Liver (tissue), 9 donors: ENCODE measurements around the gene F9. TPM values are rescaled to one million over a fixed set of nuclear protein-coding genes. Genes with fewer than 3 reads are reported as not detected.
A peak's percentile ranks its signal among the peaks of the same experiment; 100 is the strongest.

Experiments
- DNase-seq: peaks from one replicate; pipeline ENCODE4 v3.0.0-alpha.2; 2017; ENCODE audit warnings: low spot score
- H3K27ac ChIP-seq, 2 donors: one replicate each; pipeline ENCODE4 v1.7.0; 2013; ENCODE audit warnings: inconsistent platforms in 2 of 2, low read length in 2 of 2, control low read depth in 1 of 2, low read depth in 1 of 2, mild to moderate bottlenecking in 1 of 2
- H3K27me3 ChIP-seq, 4 donors: one replicate each; pipeline versions ENCODE4 v1.6.1 to v1.7.0; 2013; ENCODE audit warnings: low read length in 3 of 4, inconsistent platforms in 1 of 4, mild to moderate bottlenecking in 1 of 4, moderate library complexity in 1 of 4; ENCODE audit not compliant: control insufficient read depth in 4 of 4, insufficient read depth in 4 of 4
- H3K36me3 ChIP-seq, 4 donors: one replicate each; pipeline versions ENCODE4 v1.6.1 to v1.7.0; 2013; ENCODE audit warnings: low read length in 3 of 4, mild to moderate bottlenecking in 3 of 4, low read depth in 1 of 4, moderate library complexity in 1 of 4; ENCODE audit not compliant: control insufficient read depth in 4 of 4, insufficient read depth in 3 of 4
- H3K4me1 ChIP-seq, 4 donors: one replicate each; pipeline versions ENCODE4 v1.6.1 to v1.7.0; 2013; ENCODE audit warnings: low read length in 3 of 4, mild to moderate bottlenecking in 3 of 4, moderate library complexity in 1 of 4; ENCODE audit not compliant: control insufficient read depth in 4 of 4, insufficient read depth in 4 of 4
- H3K4me3 ChIP-seq, 3 donors: one replicate each; pipeline versions ENCODE4 v1.6.1 to v1.7.0; 2013; ENCODE audit warnings: low read length in 3 of 3, control low read depth in 1 of 3, low read depth in 1 of 3, mild to moderate bottlenecking in 1 of 3
- H3K9ac ChIP-seq, 2 donors: one replicate each; pipeline ENCODE4 v1.7.0; 2013; ENCODE audit warnings: low read length in 2 of 2, mild to moderate bottlenecking in 2 of 2, moderate library complexity in 2 of 2, control low read depth in 1 of 2, low read depth in 1 of 2
- H3K9me3 ChIP-seq, 4 donors: one replicate each; pipeline versions ENCODE4 v1.6.1 to v1.7.0; 2013; ENCODE audit warnings: low read length in 3 of 4; ENCODE audit not compliant: control insufficient read depth in 4 of 4
- ATF3 ChIP-seq: IDR thresholded peaks from 2 replicates; pipeline ENCODE4 v1.6.1; 2016; ENCODE audit warnings: antibody characterized with exemption
- EGR1 ChIP-seq, 2 donors: IDR thresholded peaks; 2 replicates each; pipeline ENCODE4 v1.6.1; 2016 to 2018; ENCODE audit warnings: antibody characterized with exemption in 2 of 2, low read depth in 2 of 2
- FOXA2 ChIP-seq: IDR thresholded peaks from 2 replicates; pipeline ENCODE4 v1.6.1; 2016; ENCODE audit warnings: antibody characterized with exemption
- GABPA ChIP-seq, 2 donors: IDR thresholded peaks in 1 of 2; conservative IDR thresholded peaks in 1 of 2; 2 replicates each; pipeline ENCODE4 v1.6.1; 2016; ENCODE audit warnings: antibody characterized with exemption in 2 of 2, mild to moderate bottlenecking in 1 of 2, moderate library complexity in 1 of 2
- HNF4A ChIP-seq, 2 donors: conservative IDR thresholded peaks; 2 replicates each; pipeline ENCODE4 v1.6.1; 2016; ENCODE audit warnings: antibody characterized with exemption in 2 of 2, mild to moderate bottlenecking in 2 of 2
- HNF4G ChIP-seq: IDR thresholded peaks from 2 replicates; pipeline ENCODE4 v1.6.1; 2016; ENCODE audit warnings: antibody characterized with exemption
- JUND ChIP-seq, 2 donors: IDR thresholded peaks; 2 replicates each; pipeline ENCODE4 v1.6.1; 2016; ENCODE audit warnings: antibody characterized with exemption in 2 of 2
- MAX ChIP-seq: IDR thresholded peaks from 2 replicates; pipeline ENCODE4 v1.6.1; 2016; ENCODE audit warnings: antibody characterized with exemption
- NR2F2 ChIP-seq: IDR thresholded peaks from 2 replicates; pipeline ENCODE4 v1.6.1; 2016; ENCODE audit warnings: antibody characterized with exemption
- RAD21 ChIP-seq, 2 donors: IDR thresholded peaks; 2 replicates each; pipeline ENCODE4 v1.6.1; 2016; ENCODE audit warnings: antibody characterized with exemption in 2 of 2, mild to moderate bottlenecking in 2 of 2
- REST ChIP-seq: IDR thresholded peaks from 2 replicates; pipeline ENCODE4 v1.6.1; 2016; ENCODE audit warnings: antibody characterized with exemption, mild to moderate bottlenecking
- RXRA ChIP-seq, 2 donors: IDR thresholded peaks; 2 replicates each; pipeline ENCODE4 v1.6.1; 2017 to 2018; ENCODE audit warnings: antibody characterized with exemption in 2 of 2, mild to moderate bottlenecking in 1 of 2
- SP1 ChIP-seq: IDR thresholded peaks from 2 replicates; pipeline ENCODE4 v1.6.1; 2018; ENCODE audit warnings: antibody characterized with exemption, mild to moderate bottlenecking
- TAF1 ChIP-seq: conservative IDR thresholded peaks from 2 replicates; pipeline ENCODE4 v1.6.1; 2016; ENCODE audit warnings: antibody characterized with exemption, mild to moderate bottlenecking
- YY1 ChIP-seq: IDR thresholded peaks from 2 replicates; pipeline ENCODE4 v1.6.1; 2016; ENCODE audit warnings: antibody characterized with exemption, mild to moderate bottlenecking
- ZBTB33 ChIP-seq: IDR thresholded peaks from 2 replicates; pipeline ENCODE4 v1.6.1; 2016; ENCODE audit warnings: antibody characterized with exemption
- WGBS: extraction: QIAGEN DNeasy Blood & Tissue Kit; methylation state at CpG from one replicate; pipeline ENCODE4 v1.1.7; 2013; 5-methylcytosine and 5-hydroxymethylcytosine counted together
- polyA plus RNA-seq, 2 donors: library from polyadenylated mRNA; stranded (reverse) in 1 of 2; unstranded in 1 of 2; fragments of 200-250 nt in 1 of 2; fragments of >200 nt in 1 of 2; fragmentation: Nextera tagmentation in 1 of 2; extraction: Ambion mirVana in 1 of 2; gene quantifications; one replicate each; pipeline versions ENCODE4 v1.2.1 to v1.2.3, GENCODE V29; 2013 to 2015
- total RNA-seq, 2 donors: library from RNA; depleted of rRNA; stranded (reverse); fragments of >200 nt; gene quantifications; one replicate each; pipeline ENCODE4 v1.2.3, GENCODE V29; 2014
- donor health status: healthy.
- donor health status: healthy.
- donor health status: healthy.
- donor health status: healthy.
- donor health status: healthy.

F9 gene
- total and polyA plus RNA-seq, 4 donors: 98.4 to 584 (median 228) TPM

GRCh38 chrX:139544591-139544990, 14.1 kb downstream of the F9 start:
- Histone ChIP-seq H3K27ac (peak overlapping the region; percentile 44 to 55), H3K9me3 (no peaks in the 10 kb centered on the region), H3K9ac (no peak overlapping the region), H3K4me3 (no peak overlapping the region), H3K36me3 (peaks cover 0 to 3% (median 1%) of the 10 kb centered on the region in 4 donors), H3K4me1 (peaks cover 3 to 37% (median 29%) of the 10 kb centered on the region in 4 donors), H3K27me3 (no peaks in the 10 kb centered on the region)
- no peak for TF ChIP-seq TAF1
- no peak for TF ChIP-seq FOXA2
- no peak for TF ChIP-seq RAD21 (IDR thresholded peaks at IDR 0.05)
- TF ChIP-seq JUND (IDR thresholded peaks at IDR 0.05): no peak
- no peak for TF ChIP-seq RXRA (IDR thresholded peaks at IDR 0.05)
- no peak for TF ChIP-seq SP1
- 43% methylated on average over 3 of the region's 3 CpGs for WGBS
- DNase-seq: no peak

- Histone ChIP-seq H3K36me3 (peaks cover 1 to 26% (median 18%) of the 10 kb centered on the region in 4 donors), H3K9me3 (no peaks in the 10 kb centered on the region), H3K9ac (no peak overlapping the region), H3K4me1 (no peaks in the 10 kb centered on the region), H3K27ac (no peak overlapping the region), H3K27me3 (no peaks in the 10 kb centered on the region), H3K4me3 (no peak overlapping the region)
- DNase-seq: no peak
- TF ChIP-seq HNF4G (no peak), NR2F2 (no peak), TAF1 (no peak), HNF4A (conservative IDR thresholded peaks at IDR 0.05) (no peak), ATF3 (no peak), JUND (IDR thresholded peaks at IDR 0.05) (no peak), SP1 (no peak), ZBTB33 (no peak), GABPA (IDR thresholded peaks at IDR 0.05 in 1 of 2, conservative IDR thresholded peaks at IDR 0.05 in 1 of 2) (no peak), RAD21 (IDR thresholded peaks at IDR 0.05) (no peak), RXRA (IDR thresholded peaks at IDR 0.05) (no peak), REST (no peak), FOXA2 (no peak), MAX (no peak), YY1 (no peak), EGR1 (IDR thresholded peaks at IDR 0.05; ENCODE audit: low read depth in 2 of 2) (no peak)
Measured at GRCh38 chrX:139554376-139554775, 23.8 kb downstream of the F9 start.
